RWPE2 (cell line): ENCODE measurements around the gene NT5DC4.

Source experiments
- ATAC-seq: fragments of 200-7000 bp; cut with Tn5 transposase; 3 replicates; pipeline ENCODE4 v1.9.1; 2021; ENCODE audit warnings: low read depth
- DNase-seq: peaks from one replicate; pipeline ENCODE4 v3.0.0-alpha.2; 2020; ENCODE audit warnings: low spot score
- H3K27ac ChIP-seq: fragments of 450-650 bp; 2 replicates; pipeline ENCODE4 v1.5.1; 2017; ENCODE audit warnings: mild to moderate bottlenecking; ENCODE audit not compliant: poor library complexity, severe bottlenecking
- H3K27me3 ChIP-seq: fragments of 250-450 bp; sonication (Bioruptor Pico); 2 replicates; pipeline ENCODE4 v1.5.1; 2021; ENCODE audit warnings: mild to moderate bottlenecking, moderate library complexity; ENCODE audit not compliant: insufficient read depth, poor library complexity, severe bottlenecking
- H3K36me3 ChIP-seq: fragments of 250-450 bp; sonication (Bioruptor Pico); 2 replicates; pipeline ENCODE4 v1.5.1; 2020; ENCODE audit warnings: low read depth, mild to moderate bottlenecking, moderate library complexity
- H3K4me1 ChIP-seq: fragments of 250-450 bp; sonication (Bioruptor Pico); 2 replicates; pipeline ENCODE4 v1.5.1; 2021; ENCODE audit warnings: mild to moderate bottlenecking, moderate library complexity; ENCODE audit not compliant: insufficient read depth, poor library complexity, severe bottlenecking
- H3K4me3 ChIP-seq: fragments of 250-450 bp; sonication (Bioruptor Pico); 2 replicates; pipeline ENCODE4 v1.5.1; 2021; ENCODE audit warnings: mild to moderate bottlenecking, moderate library complexity; ENCODE audit not compliant: severe bottlenecking
- H3K9me3 ChIP-seq: fragments of 250-450 bp; sonication (Bioruptor Pico); 2 replicates; pipeline ENCODE4 v1.5.1; 2021; ENCODE audit warnings: mild to moderate bottlenecking, moderate library complexity; ENCODE audit not compliant: severe bottlenecking
- TF ChIP-seq, protein P1 (sequence below): fragments of 450-650 bp; IDR thresholded peaks from one replicate; pipeline ENCODE4 v1.5.1; 2017; ENCODE audit warnings: mild to moderate bottlenecking, moderate library complexity; ENCODE audit not compliant: poor library complexity, severe bottlenecking

NT5DC4 gene

DNA sequence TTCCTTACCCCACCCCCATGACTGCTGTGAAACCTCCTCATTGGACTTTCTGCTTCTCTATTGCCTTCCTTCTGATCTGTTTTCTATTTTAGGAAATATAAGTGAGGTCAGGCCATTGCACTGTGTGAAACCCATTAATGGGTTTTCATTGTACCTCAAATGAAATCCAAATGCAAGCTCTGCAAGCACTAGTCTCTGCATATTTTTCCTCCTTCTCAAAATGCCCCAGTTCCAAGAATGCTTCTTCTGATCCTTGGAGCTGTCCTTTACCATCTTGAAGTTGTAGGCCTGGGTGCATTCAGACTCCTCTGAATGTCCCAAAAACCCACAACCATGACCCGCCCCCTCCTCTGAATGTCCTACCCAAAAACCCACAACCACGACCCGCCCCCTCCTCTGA is 55.3 kb downstream of the NT5DC4 start:
- H3K27me3 ChIP-seq, result no peaks in the 10 kb centered on the region
- H3K27ac ChIP-seq, result peak overlapping the region; percentile 50
- H3K4me1 ChIP-seq, result peaks cover 12% of the 10 kb centered on the region
- ATAC-seq, result no peak
- peaks cover 62% of the 10 kb centered on the region for H3K36me3 ChIP-seq
- TF ChIP-seq, protein P1, sequence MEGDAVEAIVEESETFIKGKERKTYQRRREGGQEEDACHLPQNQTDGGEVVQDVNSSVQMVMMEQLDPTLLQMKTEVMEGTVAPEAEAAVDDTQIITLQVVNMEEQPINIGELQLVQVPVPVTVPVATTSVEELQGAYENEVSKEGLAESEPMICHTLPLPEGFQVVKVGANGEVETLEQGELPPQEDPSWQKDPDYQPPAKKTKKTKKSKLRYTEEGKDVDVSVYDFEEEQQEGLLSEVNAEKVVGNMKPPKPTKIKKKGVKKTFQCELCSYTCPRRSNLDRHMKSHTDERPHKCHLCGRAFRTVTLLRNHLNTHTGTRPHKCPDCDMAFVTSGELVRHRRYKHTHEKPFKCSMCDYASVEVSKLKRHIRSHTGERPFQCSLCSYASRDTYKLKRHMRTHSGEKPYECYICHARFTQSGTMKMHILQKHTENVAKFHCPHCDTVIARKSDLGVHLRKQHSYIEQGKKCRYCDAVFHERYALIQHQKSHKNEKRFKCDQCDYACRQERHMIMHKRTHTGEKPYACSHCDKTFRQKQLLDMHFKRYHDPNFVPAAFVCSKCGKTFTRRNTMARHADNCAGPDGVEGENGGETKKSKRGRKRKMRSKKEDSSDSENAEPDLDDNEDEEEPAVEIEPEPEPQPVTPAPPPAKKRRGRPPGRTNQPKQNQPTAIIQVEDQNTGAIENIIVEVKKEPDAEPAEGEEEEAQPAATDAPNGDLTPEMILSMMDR, result no peak
- no peak for DNase-seq
- no peak overlapping the region for H3K4me3 ChIP-seq
- no peaks in the 10 kb centered on the region for H3K9me3 ChIP-seq

GRCh38 chr2:112777036-112777435 is 56.2 kb downstream of the NT5DC4 start:
- no peaks in the 10 kb centered on the region for H3K27me3 ChIP-seq
- DNase-seq (no peak), ATAC-seq (no peak)
- TF ChIP-seq, protein P1, result no peak
- H3K9me3 ChIP-seq, result no peaks in the 10 kb centered on the region
- peak overlapping the region; percentile 87 for H3K27ac ChIP-seq
- peaks cover 71% of the 10 kb centered on the region for H3K36me3 ChIP-seq
- H3K4me3 ChIP-seq, result no peak overlapping the region
- H3K4me1 ChIP-seq, result peaks cover 20% of the 10 kb centered on the region

DNA sequence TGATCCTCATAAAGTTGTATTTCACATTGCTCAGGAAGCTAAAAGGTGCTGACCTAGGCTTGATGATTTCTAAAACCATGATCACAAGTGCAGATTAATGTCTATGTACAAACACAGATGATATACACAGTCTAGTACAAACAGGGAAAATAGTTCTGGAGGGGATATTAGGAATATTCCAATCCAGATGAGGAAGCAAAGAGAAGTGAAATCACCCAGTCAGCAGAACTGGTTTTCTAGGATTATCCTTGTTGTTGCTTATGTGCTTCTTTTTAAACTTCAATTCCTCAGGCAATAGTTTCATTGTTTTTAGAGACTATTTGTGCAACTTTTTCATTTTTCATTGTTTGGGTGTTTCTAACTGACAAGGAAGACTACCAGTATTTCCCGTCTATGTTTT is 58.8 kb downstream of the NT5DC4 start:
- Histone ChIP-seq H3K4me3 (no peak overlapping the region), H3K4me1 (peaks cover 24% of the 10 kb centered on the region), H3K9me3 (no peaks in the 10 kb centered on the region), H3K36me3 (peaks cover 89% of the 10 kb centered on the region), H3K27me3 (no peaks in the 10 kb centered on the region), H3K27ac (peak overlapping the region; percentile 87)
- DNase-seq (no peak), ATAC-seq (no peak)
- TF ChIP-seq, protein P1, result no peak

- Histone ChIP-seq H3K27me3 (no peaks in the 10 kb centered on the region), H3K36me3 (peaks cover 69% of the 10 kb centered on the region), H3K4me3 (peak overlapping the region; percentile 45), H3K27ac (peak overlapping the region; percentile 87), H3K4me1 (peaks cover 50% of the 10 kb centered on the region), H3K9me3 (no peaks in the 10 kb centered on the region)
- no peak for ATAC-seq
- TF ChIP-seq, protein P1, result no peak
- DNase-seq, result no peak
Observed at GRCh38 chr2:112782234-112782799, 61.5 kb downstream of the NT5DC4 start.

DNA sequence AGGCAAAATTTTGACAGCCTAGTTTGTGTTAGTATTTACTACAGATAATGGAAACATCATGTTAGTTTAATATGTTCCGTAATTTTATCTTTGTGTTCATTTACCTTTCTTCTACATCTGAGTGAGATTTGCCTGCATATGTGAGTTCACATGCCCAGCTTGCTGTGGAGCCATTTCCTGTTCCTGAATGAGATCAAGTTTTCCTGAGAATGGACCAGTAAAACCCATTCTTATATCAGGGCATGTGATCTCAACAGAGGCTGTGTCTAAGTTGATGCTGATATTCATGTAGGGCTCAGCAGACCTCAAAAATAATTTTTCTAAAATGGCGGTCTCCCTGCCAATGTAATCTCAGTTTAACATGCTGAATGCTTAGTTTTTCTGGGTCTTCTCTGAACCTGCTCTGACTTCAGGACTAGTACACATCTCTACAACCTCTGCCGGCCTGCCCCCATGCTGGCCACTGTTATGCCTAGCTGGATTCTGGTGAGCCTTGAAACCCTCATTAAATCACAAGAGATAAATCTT is 62.4 kb downstream of the NT5DC4 start:
- DNase-seq (no peak), ATAC-seq (no peak)
- Histone ChIP-seq H3K4me3 (peak overlapping the region; percentile 45), H3K36me3 (peaks cover 59% of the 10 kb centered on the region), H3K9me3 (no peaks in the 10 kb centered on the region), H3K27ac (peak overlapping the region; percentile 87), H3K4me1 (peaks cover 59% of the 10 kb centered on the region), H3K27me3 (no peaks in the 10 kb centered on the region)
- TF ChIP-seq, protein P1, result no peak
